ENCODE measurements around the gene MCTP2.

The MCTP2 gene

DNA sequence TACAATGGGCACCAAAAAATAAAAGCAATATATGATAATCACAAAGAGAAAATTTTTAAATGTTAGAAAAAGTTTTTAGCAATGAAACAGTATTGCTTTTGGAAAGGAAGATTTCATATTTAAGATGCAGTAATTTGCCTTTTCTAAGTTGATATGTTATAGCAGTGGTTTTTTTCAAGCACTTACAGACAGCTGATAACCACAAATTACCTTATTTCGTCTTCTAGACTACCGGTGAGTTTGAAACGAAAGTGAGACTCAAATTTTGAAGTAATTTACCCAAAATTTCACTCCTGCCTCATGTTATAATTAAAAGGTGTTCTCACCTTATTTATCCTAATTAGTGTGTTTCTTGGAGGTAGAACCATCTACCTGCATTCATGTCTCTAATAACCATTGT, 207.8 kb downstream of the MCTP2 start:
- Histone ChIP-seq H3K36me3 (ENCODE audit: insufficient read depth, insufficient read length, low read length) (no peaks in the 10 kb centered on the region), H3K9ac (ENCODE audit: insufficient read length, low read depth) (no peak overlapping the region), H3K4me1 (ENCODE audit: insufficient read depth, insufficient read length) (no peaks in the 10 kb centered on the region), H3K27me3 (ENCODE audit: insufficient read depth, insufficient read length) (no peaks in the 10 kb centered on the region), H3K4me3 (ENCODE audit: insufficient read length, low read depth) (no peak overlapping the region), H3K9me3 (ENCODE audit: insufficient read depth, low read length) (no peaks in the 10 kb centered on the region)
- TF ChIP-seq SUZ12 (IDR thresholded peaks at IDR 0.05; ENCODE audit: extremely low read depth, insufficient read depth, insufficient read length) (no peak), ZNF274 (IDR thresholded peaks at IDR 0.05; ENCODE audit: low read depth, low read length) (no peak), YY1 (IDR thresholded peaks at IDR 0.05; ENCODE audit: insufficient read depth, insufficient read length) (no peak)
- no peak for DNase-seq (ENCODE audit: low read depth, low spot score)

DNA sequence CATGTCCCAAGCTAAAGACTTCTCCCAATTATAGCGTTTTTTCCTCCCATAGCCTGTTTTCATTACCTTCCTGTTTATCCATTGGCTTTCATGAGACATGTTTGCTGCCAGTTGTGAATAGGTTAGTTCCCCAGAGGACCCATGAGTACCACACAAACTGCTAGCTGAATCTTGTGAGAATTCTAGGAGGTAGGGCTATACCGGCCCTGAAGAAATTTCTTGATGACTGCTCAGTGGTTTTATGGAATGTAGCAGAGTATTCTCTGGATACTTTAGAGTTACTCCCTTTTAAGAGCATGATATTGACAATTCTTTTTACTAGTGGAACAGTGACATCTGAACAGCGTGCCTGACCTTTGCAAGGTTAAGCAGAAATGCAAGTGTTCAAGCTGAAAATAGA, 210.4 kb downstream of the MCTP2 start:
- no peaks in the 10 kb centered on the region for H3K9me3 ChIP-seq (ENCODE audit: insufficient read depth, low read length)
- DNase-seq (ENCODE audit: low read depth, low spot score) = no peak
- H3K9ac ChIP-seq (ENCODE audit: insufficient read length, low read depth) = no peak overlapping the region
- H3K4me1 ChIP-seq (ENCODE audit: insufficient read depth, insufficient read length) = no peaks in the 10 kb centered on the region
- TF ChIP-seq ZNF274 (IDR thresholded peaks at IDR 0.05; ENCODE audit: low read depth, low read length) (no peak), SUZ12 (IDR thresholded peaks at IDR 0.05; ENCODE audit: extremely low read depth, insufficient read depth, insufficient read length) (no peak), YY1 (IDR thresholded peaks at IDR 0.05; ENCODE audit: insufficient read depth, insufficient read length) (no peak)
- no peak overlapping the region for H3K4me3 ChIP-seq (ENCODE audit: insufficient read length, low read depth)
- H3K27me3 ChIP-seq (ENCODE audit: insufficient read depth, insufficient read length) = no peaks in the 10 kb centered on the region
- no peaks in the 10 kb centered on the region for H3K36me3 ChIP-seq (ENCODE audit: insufficient read depth, insufficient read length, low read length)

DNA sequence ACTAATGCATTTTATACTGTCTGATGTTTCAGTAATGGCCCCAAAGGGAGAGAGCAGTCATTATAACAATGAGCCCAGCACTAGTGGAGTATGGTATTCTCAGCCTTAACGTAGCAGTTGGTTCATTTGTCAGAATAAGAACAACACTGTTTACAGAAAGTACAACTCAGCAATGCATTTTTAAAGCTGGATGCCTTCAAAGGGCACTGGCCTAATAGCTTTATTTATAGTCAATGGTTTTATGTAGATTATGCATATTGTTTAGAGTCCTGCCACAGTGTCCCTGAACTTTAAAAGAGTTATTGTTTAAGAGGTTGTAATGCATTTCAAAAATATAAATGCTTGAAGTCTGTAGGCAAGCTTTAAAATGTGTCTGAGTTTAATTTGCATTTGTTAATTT, 211.1 kb downstream of the MCTP2 start:
- TF ChIP-seq YY1 (IDR thresholded peaks at IDR 0.05; ENCODE audit: insufficient read depth, insufficient read length) = no peak
- no peak for TF ChIP-seq ZNF274 (IDR thresholded peaks at IDR 0.05; ENCODE audit: low read depth, low read length)
- TF ChIP-seq SUZ12 (IDR thresholded peaks at IDR 0.05; ENCODE audit: extremely low read depth, insufficient read depth, insufficient read length) = no peak
- DNase-seq (ENCODE audit: low read depth, low spot score) = no peak
- H3K36me3 ChIP-seq (ENCODE audit: insufficient read depth, insufficient read length, low read length) = no peaks in the 10 kb centered on the region
- no peak overlapping the region for H3K9ac ChIP-seq (ENCODE audit: insufficient read length, low read depth)
- H3K4me3 ChIP-seq (ENCODE audit: insufficient read length, low read depth) = no peak overlapping the region
- H3K27me3 ChIP-seq (ENCODE audit: insufficient read depth, insufficient read length) = no peaks in the 10 kb centered on the region
- H3K4me1 ChIP-seq (ENCODE audit: insufficient read depth, insufficient read length) = no peaks in the 10 kb centered on the region
- 0 out of 2 replicates have a peak, but pooled peaks cover 5% of the 10 kb centered on the region for H3K9me3 ChIP-seq (ENCODE audit: insufficient read depth, low read length)

DNA sequence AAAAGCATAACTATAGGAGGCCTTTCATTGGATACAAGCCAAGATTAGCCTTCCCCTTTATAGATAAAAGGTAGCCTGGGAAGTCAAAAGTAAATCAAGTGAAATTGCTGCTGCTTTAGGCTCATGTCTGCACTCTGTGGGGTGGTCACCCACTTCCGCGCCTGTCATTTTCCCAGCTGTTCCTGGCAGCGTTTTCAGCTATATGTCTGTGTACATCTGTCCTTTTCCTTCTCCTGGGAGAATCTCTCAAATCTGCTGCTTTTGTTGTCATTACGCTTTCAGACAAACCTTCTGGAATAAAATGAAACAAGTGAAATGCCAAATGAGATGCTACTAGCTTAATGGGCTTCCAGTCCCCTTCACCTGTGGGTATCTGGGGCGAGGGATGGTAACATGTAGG, 211.8 kb downstream of the MCTP2 start:
- no peaks in the 10 kb centered on the region for H3K4me1 ChIP-seq (ENCODE audit: insufficient read depth, insufficient read length)
- no peak overlapping the region for H3K4me3 ChIP-seq (ENCODE audit: insufficient read length, low read depth)
- H3K27me3 ChIP-seq (ENCODE audit: insufficient read depth, insufficient read length) = no peaks in the 10 kb centered on the region
- DNase-seq (ENCODE audit: low read depth, low spot score) = no peak
- TF ChIP-seq YY1 (IDR thresholded peaks at IDR 0.05; ENCODE audit: insufficient read depth, insufficient read length) = no peak
- no peak for TF ChIP-seq ZNF274 (IDR thresholded peaks at IDR 0.05; ENCODE audit: low read depth, low read length)
- TF ChIP-seq SUZ12 (IDR thresholded peaks at IDR 0.05; ENCODE audit: extremely low read depth, insufficient read depth, insufficient read length) = no peak
- H3K9ac ChIP-seq (ENCODE audit: insufficient read length, low read depth) = no peak overlapping the region
- 0 out of 2 replicates have a peak, but pooled peaks cover 5% of the 10 kb centered on the region for H3K9me3 ChIP-seq (ENCODE audit: insufficient read depth, low read length)
- H3K36me3 ChIP-seq (ENCODE audit: insufficient read depth, insufficient read length, low read length) = no peaks in the 10 kb centered on the region

DNA sequence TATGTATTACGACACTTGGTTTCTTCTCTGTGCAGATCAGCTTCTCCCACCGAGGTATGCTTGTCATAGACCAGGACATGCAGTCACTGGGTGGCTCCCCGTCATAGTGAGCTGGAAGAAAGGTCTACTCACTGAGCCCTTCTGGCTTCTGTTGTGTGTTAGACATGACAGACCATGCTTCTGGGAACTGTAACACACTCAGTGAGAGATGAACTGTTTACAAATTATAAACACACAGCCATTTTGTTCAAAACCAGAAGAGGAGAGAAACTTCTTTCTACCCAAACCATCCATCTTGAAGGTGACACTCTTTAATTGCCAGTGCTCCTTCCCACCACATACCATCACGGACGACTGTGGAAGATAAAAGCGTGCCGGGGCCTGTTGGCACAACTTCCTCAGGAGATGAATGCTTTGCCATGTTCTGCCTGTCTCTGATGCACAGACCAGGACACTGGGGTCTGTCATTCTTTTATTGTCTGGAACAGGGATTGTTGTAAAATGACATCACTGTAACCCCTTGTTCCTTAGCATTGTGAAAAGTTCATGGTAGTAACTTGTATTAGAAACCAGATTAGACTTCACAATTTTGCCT, 214.3 kb downstream of the MCTP2 start:
- TF ChIP-seq ZNF274 (IDR thresholded peaks at IDR 0.05; ENCODE audit: low read depth, low read length) (no peak), YY1 (IDR thresholded peaks at IDR 0.05; ENCODE audit: insufficient read depth, insufficient read length) (no peak), SUZ12 (IDR thresholded peaks at IDR 0.05; ENCODE audit: extremely low read depth, insufficient read depth, insufficient read length) (no peak)
- DNase-seq (ENCODE audit: low read depth, low spot score) = no peak

DNA sequence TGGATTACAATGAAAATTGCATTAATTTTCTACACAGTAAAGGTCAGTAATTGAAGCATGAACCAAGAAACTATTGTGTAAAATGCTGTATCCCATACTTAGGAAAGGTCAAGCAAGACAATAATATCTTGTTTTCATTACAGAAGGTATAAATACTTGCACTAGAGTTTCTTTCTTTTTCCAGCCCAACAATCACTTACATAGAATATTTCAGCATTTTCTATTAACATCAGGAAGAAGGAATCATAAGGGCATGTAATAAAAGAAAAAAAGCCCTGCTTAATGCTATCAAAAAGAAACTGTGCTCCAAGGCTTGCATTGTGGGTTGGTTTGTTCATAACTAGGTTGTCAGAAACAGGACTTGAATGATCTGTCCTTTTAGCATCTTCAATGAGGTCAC, 215.1 kb downstream of the MCTP2 start:
- H3K4me3 ChIP-seq (ENCODE audit: insufficient read length, low read depth) = no peak overlapping the region
- no peaks in the 10 kb centered on the region for H3K27me3 ChIP-seq (ENCODE audit: insufficient read depth, insufficient read length)
- TF ChIP-seq ZNF274 (IDR thresholded peaks at IDR 0.05; ENCODE audit: low read depth, low read length) (no peak), SUZ12 (IDR thresholded peaks at IDR 0.05; ENCODE audit: extremely low read depth, insufficient read depth, insufficient read length) (no peak), YY1 (IDR thresholded peaks at IDR 0.05; ENCODE audit: insufficient read depth, insufficient read length) (no peak)
- H3K9ac ChIP-seq (ENCODE audit: insufficient read length, low read depth) = no peak overlapping the region
- 0 out of 2 replicates have a peak, but pooled peaks cover 5% of the 10 kb centered on the region for H3K9me3 ChIP-seq (ENCODE audit: insufficient read depth, low read length)
- no peaks in the 10 kb centered on the region for H3K4me1 ChIP-seq (ENCODE audit: insufficient read depth, insufficient read length)
- DNase-seq (ENCODE audit: low read depth, low spot score) = no peak
- no peaks in the 10 kb centered on the region for H3K36me3 ChIP-seq (ENCODE audit: insufficient read depth, insufficient read length, low read length)

More for the DNA sequence above, 214.3 kb downstream of the MCTP2 start:
- H3K9ac ChIP-seq (ENCODE audit: insufficient read length, low read depth) = no peak overlapping the region
- no peaks in the 10 kb centered on the region for H3K27me3 ChIP-seq (ENCODE audit: insufficient read depth, insufficient read length)
- H3K9me3 ChIP-seq (ENCODE audit: insufficient read depth, low read length) = 0 out of 2 replicates have a peak, but pooled peaks cover 5% of the 10 kb centered on the region
- no peaks in the 10 kb centered on the region for H3K36me3 ChIP-seq (ENCODE audit: insufficient read depth, insufficient read length, low read length)
- no peak overlapping the region for H3K4me3 ChIP-seq (ENCODE audit: insufficient read length, low read depth)
- no peaks in the 10 kb centered on the region for H3K4me1 ChIP-seq (ENCODE audit: insufficient read depth, insufficient read length)

DNA sequence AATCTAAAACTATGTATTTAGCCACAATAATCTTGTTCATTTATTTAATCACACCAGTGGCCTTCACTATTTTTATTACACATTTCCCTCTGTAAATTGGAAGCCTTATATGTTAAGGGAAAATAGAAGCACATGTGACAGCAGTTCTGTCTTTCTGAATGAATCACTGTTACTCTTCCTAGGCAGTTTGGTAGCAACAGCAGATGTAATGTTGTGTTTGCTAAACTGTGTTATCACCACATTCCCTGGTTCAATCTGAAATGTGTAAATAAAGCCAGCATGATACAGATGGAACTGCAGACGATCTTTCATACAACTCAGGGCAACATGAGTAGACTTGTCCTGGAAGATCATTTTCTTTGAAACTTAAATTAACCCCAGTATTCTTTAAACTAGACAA, 220.1 kb downstream of the MCTP2 start:
- no peak overlapping the region for H3K4me3 ChIP-seq (ENCODE audit: insufficient read length, low read depth)
- H3K9me3 ChIP-seq (ENCODE audit: insufficient read depth, low read length) = 0 out of 2 replicates have a peak, but pooled peaks cover 5% of the 10 kb centered on the region
- DNase-seq (ENCODE audit: low read depth, low spot score) = no peak
- no peaks in the 10 kb centered on the region for H3K27me3 ChIP-seq (ENCODE audit: insufficient read depth, insufficient read length)
- no peaks in the 10 kb centered on the region for H3K4me1 ChIP-seq (ENCODE audit: insufficient read depth, insufficient read length)
- H3K9ac ChIP-seq (ENCODE audit: insufficient read length, low read depth) = no peak overlapping the region
- H3K36me3 ChIP-seq (ENCODE audit: insufficient read depth, insufficient read length, low read length) = no peaks in the 10 kb centered on the region
- no peak for TF ChIP-seq SUZ12 (IDR thresholded peaks at IDR 0.05; ENCODE audit: extremely low read depth, insufficient read depth, insufficient read length)
- no peak for TF ChIP-seq YY1 (IDR thresholded peaks at IDR 0.05; ENCODE audit: insufficient read depth, insufficient read length)
- no peak for TF ChIP-seq ZNF274 (IDR thresholded peaks at IDR 0.05; ENCODE audit: low read depth, low read length)
